Right renal pelvis (tissue), 4 donors: ENCODE data around the gene PCNT. TPM values are rescaled to one million over a fixed set of nuclear protein-coding genes. Genes with fewer than 3 reads are reported as not detected.

Source experiments
- DNase-seq, 4 donors: peaks; one replicate each; pipeline ENCODE4 v3.0.0-alpha.2; 2013; ENCODE audit warnings: low read depth in 4 of 4, low spot score in 3 of 4, missing footprints in 1 of 4
- polyA plus RNA-seq, 4 donors: library from polyadenylated mRNA; unstranded; fragments of 120-200 nt; gene quantifications; one replicate each; pipeline ENCODE4 v1.2.1, GENCODE V29; 2013; ENCODE audit not compliant: insufficient read length in 4 of 4

PCNT gene
- polyA plus RNA-seq = 10 to 100 TPM; 32.0 to 34.6 (median 32.5) TPM

- peak; percentile 91 to 93 (median 92) for DNase-seq
Measured at GRCh38 chr21:46323710-46324389, at the start of gene PCNT, which contains the start of gene C21orf58. PCNT (plus strand) TSS chr21:46324156; CDS start chr21:46324229, 73 bp downstream. C21orf58 (minus strand) TSS chr21:46323870; CDS start chr21:46322738, 1,132 bp downstream.

- DNase-seq = no peak
Measured at GRCh38 chr21:46274797-46275390, 49.1 kb upstream of the PCNT start.

GRCh38 chr21:46284077-46284644, 39.8 kb upstream of the PCNT start:
- no peak for DNase-seq

- no peak for DNase-seq
Measured at GRCh38 chr21:46284733-46285132, 39.2 kb upstream of the PCNT start.

- DNase-seq = no peak
Measured at GRCh38 chr21:46285206-46285661, 38.7 kb upstream of the PCNT start, which contains the start of gene MCM3AP. MCM3AP (minus strand) TSS chr21:46285611; CDS start chr21:46285286, 325 bp downstream.

- DNase-seq = peak; percentile 74 to 87 (median 84)
Measured at GRCh38 chr21:46285761-46286647, 38.0 kb upstream of the PCNT start, which contains the start of gene YBEY. YBEY (plus strand) TSS chr21:46286342; CDS start chr21:46286914, 572 bp downstream.

GRCh38 chr21:46286648-46287002, 37.3 kb upstream of the PCNT start:
- no peak for DNase-seq

GRCh38 chr21:46287541-46287940, 36.4 kb upstream of the PCNT start:
- DNase-seq = no peak

- no peak for DNase-seq
Measured at GRCh38 chr21:46289655-46290179, 34.2 kb upstream of the PCNT start.

GRCh38 chr21:46291561-46291960, 32.4 kb upstream of the PCNT start:
- no peak for DNase-seq

GRCh38 chr21:46294647-46295176, 29.2 kb upstream of the PCNT start:
- DNase-seq = no peak

- DNase-seq = no peak
Measured at GRCh38 chr21:46295177-46295770, 28.7 kb upstream of the PCNT start.

- DNase-seq = peak in 2 of 4 donors; percentile 35 to 54
Measured at GRCh38 chr21:46295996-46296752, 27.8 kb upstream of the PCNT start.

GRCh38 chr21:46297338-46298271, 26.4 kb upstream of the PCNT start:
- DNase-seq = no peak

GRCh38 chr21:46299167-46299566, 24.8 kb upstream of the PCNT start:
- DNase-seq = no peak

- no peak for DNase-seq
Measured at GRCh38 chr21:46301759-46302158, 22.2 kb upstream of the PCNT start.

- no peak for DNase-seq
Measured at GRCh38 chr21:46304437-46304836, 19.5 kb upstream of the PCNT start.

- no peak for DNase-seq
Measured at GRCh38 chr21:46304955-46305354, 19.0 kb upstream of the PCNT start.
